HCT116 (cell line): Measurements from ENCODE around the gene WNT9A. TPM values are rescaled to one million over a fixed set of nuclear protein-coding genes. Genes with fewer than 3 reads are reported as not detected.

Experiments
- ATAC-seq: fragments of 200-7000 bp; cut with Tn5 transposase; 2 replicates; pipeline ENCODE4 v1.9.1; 2020; ENCODE audit warnings: mild to moderate bottlenecking, moderate library complexity
- BruUV-seq: library from RNA; stranded (reverse); fragments of 400-500 nt; replicated peaks from 2 replicates; lab custom pipeline; 2021; lab: Mats Ljungman, UMichigan
- CTCF ChIA-PET: fragments of 300-600 bp; sonication (Branson Sonifier 250); formaldehyde crosslinking; loops from one replicate; lab custom pipeline; 2021; ENCODE audit warnings: antibody characterized with exemption; lab: Charles Lee
- POLR2A ChIA-PET: fragments of 300-600, 350-600 bp; sonication (Branson Sonifier 250); formaldehyde crosslinking; loops from one replicate; lab custom pipeline; 2021; ENCODE audit warnings: antibody characterized with exemption; lab: Charles Lee
- RAD21 ChIA-PET, 2 experiments: fragments of 300-600 bp; sonication (Branson Sonifier 250); formaldehyde crosslinking; loops; one replicate each; lab custom pipeline; 2023; ENCODE audit warnings: low total read pairs in 2 of 2; ENCODE audit not compliant: uncharacterized antibody in 2 of 2, unreplicated experiment in 2 of 2, low non-redundant PET in 1 of 2; lab: Charles Lee
- DNase-seq: peaks from one replicate; pipeline ENCODE4 v3.0.0-alpha.2; 2010; ENCODE audit warnings: low read depth, low spot score
- H2AFZ ChIP-seq: fragments of 200-600 bp; shearing (Covaris generic), sonication (generic); 2 replicates; pipeline ENCODE4 v1.6.1; 2017; ENCODE audit warnings: low read depth, mixed run types, mixed read lengths, antibody characterized with exemption, low read length; ENCODE audit not compliant: poor library complexity, severe bottlenecking
- H3K27ac ChIP-seq: 2 replicates; pipeline ENCODE4 v1.5.1; 2012; ENCODE audit warnings: low read depth, low read length
- H3K27me3 ChIP-seq: fragments of 200-600 bp; sonication (generic); 2 replicates; pipeline ENCODE4 v1.6.1; 2016; ENCODE audit warnings: mixed run types, low read length, mixed read lengths; ENCODE audit not compliant: insufficient read depth
- H3K36me3 ChIP-seq, 2 experiments: fragments of 200-500 bp in 1 of 2; fragments of 200-600 bp in 1 of 2; sonication (Bioruptor generic) in 1 of 2; sonication (generic) in 1 of 2; 2 replicates each; pipeline versions ENCODE4 v1.5.1 to v1.6.1; 2014 to 2016; ENCODE audit warnings: low read length in 2 of 2, inconsistent platforms in 1 of 2, mixed read lengths in 1 of 2, mixed run types in 1 of 2; ENCODE audit not compliant: insufficient read depth in 2 of 2, control insufficient read depth in 1 of 2
- H3K4me1 ChIP-seq, 2 experiments: fragments of 200-600 bp in 1 of 2; sonication (generic) in 1 of 2; 2 replicates each; pipeline versions ENCODE4 v1.5.1 to v1.6.1; 2012 to 2017; ENCODE audit warnings: low read length in 2 of 2, inconsistent platforms in 1 of 2, mild to moderate bottlenecking in 1 of 2, mixed read lengths in 1 of 2, mixed run types in 1 of 2, moderate library complexity in 1 of 2; ENCODE audit not compliant: insufficient read depth in 2 of 2, control insufficient read depth in 1 of 2
- H3K4me2 ChIP-seq: fragments of 200-600 bp; sonication (generic); 2 replicates; pipeline ENCODE4 v1.6.1; 2017; ENCODE audit warnings: mixed run types, low read length, mixed read lengths
- H3K4me3 ChIP-seq, 2 experiments: fragments of 200-600 bp in 1 of 2; sonication (generic) in 1 of 2; replicated peaks in 1 of 2; 2 replicates each; pipeline ENCODE4 v1.5.1; 2011 to 2016; ENCODE audit warnings: low read length in 2 of 2, control low read depth in 1 of 2, low read depth in 1 of 2, mild to moderate bottlenecking in 1 of 2, mixed read lengths in 1 of 2, mixed run types in 1 of 2
- H3K79me2 ChIP-seq: fragments of 200-600 bp; sonication (generic); 2 replicates; pipeline ENCODE4 v1.6.1; 2017; ENCODE audit warnings: mild to moderate bottlenecking, mixed run types, low read length, moderate library complexity, mixed read lengths; ENCODE audit not compliant: insufficient read depth
- H3K9ac ChIP-seq: fragments of 200-600 bp; sonication (generic); 2 replicates; pipeline ENCODE4 v1.6.1; 2016; ENCODE audit warnings: low read length, mixed read lengths
- H3K9me2 ChIP-seq: fragments of 200-600 bp; sonication (generic), shearing (Covaris generic); 2 replicates; pipeline ENCODE4 v1.6.1; 2017; ENCODE audit warnings: mixed run types, mild to moderate bottlenecking, moderate library complexity; ENCODE audit not compliant: insufficient read depth
- H3K9me3 ChIP-seq, 2 experiments: fragments of 200-500 bp in 1 of 2; fragments of 200-600 bp in 1 of 2; sonication (Bioruptor generic) in 1 of 2; sonication (generic) in 1 of 2; 2 replicates each; pipeline ENCODE4 v1.6.1; 2014 to 2017; ENCODE audit warnings: low read length in 2 of 2, mixed read lengths in 2 of 2, inconsistent platforms in 1 of 2, low read depth in 1 of 2, mild to moderate bottlenecking in 1 of 2, mixed run types in 1 of 2, moderate library complexity in 1 of 2; ENCODE audit not compliant: control insufficient read depth in 1 of 2, insufficient read depth in 1 of 2
- H4K20me1 ChIP-seq: fragments of 200-600 bp; sonication (generic), shearing (Covaris generic); 2 replicates; pipeline ENCODE4 v1.6.1; 2017; ENCODE audit warnings: mixed run types, mild to moderate bottlenecking, moderate library complexity; ENCODE audit not compliant: insufficient read depth
- EZH2phosphoT487 ChIP-seq: fragments of 200-600 bp; IDR thresholded peaks from 2 replicates; pipeline ENCODE4 v1.6.1; 2018; ENCODE audit warnings: antibody characterized with exemption, borderline replicate concordance
- POLR2A ChIP-seq: IDR thresholded peaks from 2 replicates; pipeline ENCODE4 v1.7.0; 2011; ENCODE audit warnings: borderline replicate concordance; ENCODE audit not compliant: insufficient read depth, insufficient read length; ENCODE audit errors: extremely low read depth
- SIN3A ChIP-seq: IDR thresholded peaks from 2 replicates; pipeline ENCODE4 v1.6.1; 2012; ENCODE audit warnings: low read depth
- SRF ChIP-seq: IDR thresholded peaks from 2 replicates; pipeline ENCODE4 v1.6.1; 2012; ENCODE audit warnings: low read depth
- TCF7L2 ChIP-seq: IDR thresholded peaks from 2 replicates; pipeline ENCODE4 v1.7.0; 2011; ENCODE audit warnings: borderline replicate concordance, inconsistent platforms; ENCODE audit not compliant: insufficient read depth, insufficient read length; ENCODE audit errors: extremely low read depth
- YY1 ChIP-seq: IDR thresholded peaks from 2 replicates; pipeline ENCODE4 v1.6.1; 2011; ENCODE audit warnings: low read length, low read depth, moderate library complexity, mild to moderate bottlenecking; ENCODE audit not compliant: insufficient replicate concordance; ENCODE audit errors: extremely low read depth
- ZFX ChIP-seq: fragments of 450-650 bp; IDR thresholded peaks from 2 replicates; pipeline ENCODE4 v1.6.1; 2017
- intact Hi-C: fragments of 100-400 bp; cut with micrococcal nuclease; formaldehyde crosslinking; loops from 2 replicates; pipeline ENCODE4 v1.10.0; 2022
- total RNA-seq: library from RNA; stranded (reverse); gene quantifications from one replicate; pipeline ENCODE4 v1.2.1, GENCODE V29; 2021; ENCODE audit not compliant: unreplicated experiment
- TF ChIP-seq, protein P1 (sequence below), 3 experiments: fragments of 200-600 bp in 1 of 3; sonication (generic) in 1 of 3; IDR thresholded peaks in 2 of 3; conservative IDR thresholded peaks in 1 of 3; 2 replicates each; pipeline ENCODE4 v1.5.1; 2012 to 2017; ENCODE audit warnings: low read depth in 2 of 3, low read length in 2 of 3, antibody characterized with exemption in 1 of 3, borderline replicate concordance in 1 of 3, control low read depth in 1 of 3, mild to moderate bottlenecking in 1 of 3, mixed read lengths in 1 of 3, mixed run types in 1 of 3, moderate library complexity in 1 of 3; ENCODE audit not compliant: insufficient read depth in 1 of 3

The WNT9A gene
- total RNA-seq, 1 experiment from 2014 or later: 5.6 TPM

- Histone ChIP-seq H3K36me3 (no peaks in the 10 kb centered on the region), H2AFZ (peak overlapping the region; percentile 77), H3K4me2 (peak overlapping the region; percentile 68), H3K9me3 (no peaks in the 10 kb centered on the region), H3K27ac (peak overlapping the region; percentile 54), H3K27me3 (no peaks in the 10 kb centered on the region), H4K20me1 (no peaks in the 10 kb centered on the region), H3K79me2 (no peaks in the 10 kb centered on the region), H3K9ac (peak overlapping the region; percentile 49), H3K4me3 (peak overlapping the region in 1 of 2 experiments; percentile 37), H3K4me1 (peaks cover 10 to 15% of the 10 kb centered on the region in 2 experiments), H3K9me2 (no peaks in the 10 kb centered on the region)
- ChIA-PET CTCF (no interaction called here), RAD21 (no interaction called here), POLR2A (no interaction called here)
- ATAC-seq: peak; percentile 68
- BruUV-seq: no TSS peak
- no peak for DNase-seq
- intact Hi-C loops: no loop called here
- TF ChIP-seq YY1 (no peak), ZFX (0 out of 2 replicates have a peak, but pooled peaks have one; percentile 39)
Observed at GRCh38 chr1:227885135-227885647, 62.5 kb downstream of the WNT9A start.

DNA sequence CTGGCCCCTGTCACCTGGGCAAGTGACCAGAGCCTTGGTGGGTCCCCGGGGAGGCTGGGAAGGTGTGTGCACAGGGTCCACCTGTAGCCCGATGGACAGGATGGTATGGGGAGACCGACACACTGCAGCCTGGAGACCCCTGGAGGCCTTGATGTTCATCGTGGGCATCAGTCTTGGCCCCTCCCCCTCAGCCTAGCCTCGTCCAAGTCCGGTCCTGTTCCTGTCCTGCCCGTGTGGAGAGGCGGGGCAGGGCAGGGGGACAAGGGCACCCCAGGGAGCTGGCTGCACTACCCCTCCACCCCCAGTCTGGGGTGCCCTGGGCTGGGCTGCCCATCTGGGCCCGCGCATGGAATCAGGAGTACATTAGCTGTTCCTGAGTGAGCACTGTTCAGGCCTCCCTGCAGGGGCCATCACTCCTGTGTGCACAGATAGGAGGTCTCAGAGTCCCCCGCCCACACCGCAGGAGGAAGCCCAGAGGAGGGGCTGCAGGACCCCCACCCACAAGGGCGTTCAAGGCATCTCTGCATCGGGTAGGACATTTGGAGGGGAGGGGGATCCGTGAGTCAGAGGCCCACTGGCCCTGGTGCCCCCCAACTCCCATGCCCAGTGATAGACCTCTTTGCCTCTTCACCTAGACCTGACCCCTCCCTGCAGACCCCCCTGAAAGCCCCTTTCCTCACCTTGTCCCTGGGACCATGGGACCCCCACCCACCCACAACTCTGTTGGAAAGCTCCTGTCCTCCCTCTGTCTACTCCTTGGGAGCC, 63.2 kb downstream of the WNT9A start:
- CTCF ChIA-PET: no interaction called here
- H2AFZ ChIP-seq: no peak overlapping the region
- TF ChIP-seq SIN3A: no peak
- no peak for TF ChIP-seq SRF
- no peak for TF ChIP-seq TCF7L2
- TF ChIP-seq, protein P1, sequence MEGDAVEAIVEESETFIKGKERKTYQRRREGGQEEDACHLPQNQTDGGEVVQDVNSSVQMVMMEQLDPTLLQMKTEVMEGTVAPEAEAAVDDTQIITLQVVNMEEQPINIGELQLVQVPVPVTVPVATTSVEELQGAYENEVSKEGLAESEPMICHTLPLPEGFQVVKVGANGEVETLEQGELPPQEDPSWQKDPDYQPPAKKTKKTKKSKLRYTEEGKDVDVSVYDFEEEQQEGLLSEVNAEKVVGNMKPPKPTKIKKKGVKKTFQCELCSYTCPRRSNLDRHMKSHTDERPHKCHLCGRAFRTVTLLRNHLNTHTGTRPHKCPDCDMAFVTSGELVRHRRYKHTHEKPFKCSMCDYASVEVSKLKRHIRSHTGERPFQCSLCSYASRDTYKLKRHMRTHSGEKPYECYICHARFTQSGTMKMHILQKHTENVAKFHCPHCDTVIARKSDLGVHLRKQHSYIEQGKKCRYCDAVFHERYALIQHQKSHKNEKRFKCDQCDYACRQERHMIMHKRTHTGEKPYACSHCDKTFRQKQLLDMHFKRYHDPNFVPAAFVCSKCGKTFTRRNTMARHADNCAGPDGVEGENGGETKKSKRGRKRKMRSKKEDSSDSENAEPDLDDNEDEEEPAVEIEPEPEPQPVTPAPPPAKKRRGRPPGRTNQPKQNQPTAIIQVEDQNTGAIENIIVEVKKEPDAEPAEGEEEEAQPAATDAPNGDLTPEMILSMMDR (IDR thresholded peaks at IDR 0.05 in 2 of 3, conservative IDR thresholded peaks at IDR 0.05 in 1 of 3; ENCODE audit: borderline replicate concordance in 1 of 3, insufficient read depth in 1 of 3, low read depth in 2 of 3, low read length in 2 of 3): no peak
- no peak for TF ChIP-seq EZH2phosphoT487
- no peak for TF ChIP-seq POLR2A
- TF ChIP-seq, all 23 proteins: peak for 0
- Histone ChIP-seq H3K4me2 (no peak overlapping the region), H3K4me1 (peaks cover 10 to 15% of the 10 kb centered on the region in 2 experiments), H3K36me3 (no peaks in the 10 kb centered on the region), H3K4me3 (no peak overlapping the region), H3K27me3 (no peaks in the 10 kb centered on the region), H4K20me1 (no peaks in the 10 kb centered on the region), H3K9me3 (no peaks in the 10 kb centered on the region), H3K9me2 (no peaks in the 10 kb centered on the region), H3K9ac (no peak overlapping the region), H3K79me2 (no peaks in the 10 kb centered on the region), H3K27ac (no peak overlapping the region)
- ATAC-seq (no peak), DNase-seq (no peak)
- BruUV-seq: no TSS peak
- intact Hi-C loops: no loop called here
- RAD21 ChIA-PET: no interaction called here
- POLR2A ChIA-PET: no interaction called here
